Right ventricle myocardium superior (tissue), 1 donor: ENCODE measurements around the gene CHRM1. TPM values are rescaled to one million over a fixed set of nuclear protein-coding genes. Genes with fewer than 3 reads are reported as not detected.

Experiments used
- ATAC-seq: fragments of 200-7000 bp; cut with Tn5 transposase; one replicate; pipeline ENCODE4 v1.9.1; 2020; ENCODE audit warnings: mild to moderate bottlenecking; ENCODE audit not compliant: poor library complexity
- DNase-seq: peaks from one replicate; pipeline ENCODE4 v3.0.0-alpha.2; 2020
- intact Hi-C: fragments of 100-400 bp; cut with DNase I; formaldehyde crosslinking; loops from one replicate; pipeline ENCODE4 v1.11.2; 2022
- total RNA-seq: library from RNA; stranded (reverse); fragmentation: NEBNext Ultra II Directional; extraction: Animal tissue kit (Norgen Biotek cat#: 25700); gene quantifications from one replicate; pipeline ENCODE4 v1.2.1, GENCODE V29; 2021
- donor health status: DM: no; HTN: yes; CAD: no; lungs with severe emphysema.

Gene CHRM1
- total RNA-seq, 1 donor from 2014 or later: not detected

GRCh38 chr11:62928011-62928410, 6.8 kb upstream of the CHRM1 start:
- ATAC-seq: no peak
- intact Hi-C loops: no loop called here
- DNase-seq: no peak

- DNase-seq: no peak
- ATAC-seq: no peak
- intact Hi-C loops: no loop called here
Measured at GRCh38 chr11:62926680-62927455, 5.7 kb upstream of the CHRM1 start.

DNA sequence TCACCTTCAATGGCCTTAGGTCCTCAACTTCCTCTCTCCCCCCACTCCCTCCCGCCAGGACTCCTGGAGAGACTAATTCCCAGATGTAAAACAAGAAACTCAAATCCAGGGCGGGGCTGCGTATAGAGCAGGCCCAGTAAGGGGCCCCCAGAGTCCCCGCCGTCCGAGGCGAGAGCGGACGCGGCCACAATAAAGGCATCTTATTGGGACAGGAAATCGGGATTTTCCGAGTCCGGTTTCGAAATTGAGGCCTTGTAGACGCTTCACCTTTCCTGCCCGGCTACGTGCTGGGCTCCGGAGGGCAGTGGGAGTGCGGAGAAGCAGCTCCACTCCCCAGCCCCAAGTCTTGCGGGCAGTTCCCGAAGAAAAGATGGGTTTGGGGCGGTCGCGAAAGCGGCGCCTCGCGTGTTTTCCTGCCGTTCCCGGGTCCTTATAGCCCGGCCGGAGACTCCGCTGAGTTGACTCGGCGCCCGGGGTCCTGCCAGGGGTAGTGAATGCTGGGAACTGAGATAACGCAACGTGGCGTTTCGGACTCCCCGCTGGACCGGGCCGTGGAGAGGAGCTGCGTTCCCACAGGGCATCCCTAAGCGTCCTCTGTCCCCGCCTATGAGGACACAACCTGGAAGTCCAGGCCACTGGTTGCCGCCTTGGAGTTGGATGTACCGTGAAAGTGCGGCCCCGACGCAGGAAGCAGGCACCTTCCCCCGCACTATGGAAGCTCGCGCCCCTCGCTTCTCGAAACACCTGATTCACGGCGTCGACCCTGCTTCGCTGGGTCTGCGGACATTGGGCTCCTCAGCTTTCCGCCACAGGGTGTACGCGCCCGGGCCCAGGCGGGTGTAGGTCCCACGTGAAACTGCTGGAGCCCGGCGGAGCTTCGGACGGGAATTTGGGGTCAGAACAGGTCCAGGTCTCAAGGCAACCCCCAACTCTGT, 4.8 kb upstream of the CHRM1 start:
- peak; percentile 19 for ATAC-seq
- no peak for DNase-seq
- intact Hi-C loops: no loop called here

DNA sequence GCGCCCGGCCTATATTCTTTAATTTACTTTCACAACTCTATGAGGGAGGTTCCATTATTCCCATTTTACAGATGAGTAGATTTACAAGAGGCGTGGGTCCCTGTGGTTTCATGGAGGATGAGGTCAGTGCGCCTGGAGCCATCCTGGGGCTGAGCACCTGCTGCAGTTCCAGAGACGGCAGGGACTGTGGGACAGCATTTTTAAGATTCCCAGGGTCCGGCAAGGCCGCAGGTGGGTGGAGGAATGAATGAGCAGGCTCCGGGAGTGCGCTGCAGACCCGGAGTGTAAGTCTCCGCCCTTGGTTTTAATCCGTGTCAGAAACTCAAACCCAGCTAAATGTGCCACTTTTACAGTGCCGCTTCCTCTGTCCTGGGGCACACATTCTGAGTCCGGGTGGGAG, 4.1 kb upstream of the CHRM1 start:
- intact Hi-C loops: no loop called here
- no peak for ATAC-seq
- no peak for DNase-seq

DNA sequence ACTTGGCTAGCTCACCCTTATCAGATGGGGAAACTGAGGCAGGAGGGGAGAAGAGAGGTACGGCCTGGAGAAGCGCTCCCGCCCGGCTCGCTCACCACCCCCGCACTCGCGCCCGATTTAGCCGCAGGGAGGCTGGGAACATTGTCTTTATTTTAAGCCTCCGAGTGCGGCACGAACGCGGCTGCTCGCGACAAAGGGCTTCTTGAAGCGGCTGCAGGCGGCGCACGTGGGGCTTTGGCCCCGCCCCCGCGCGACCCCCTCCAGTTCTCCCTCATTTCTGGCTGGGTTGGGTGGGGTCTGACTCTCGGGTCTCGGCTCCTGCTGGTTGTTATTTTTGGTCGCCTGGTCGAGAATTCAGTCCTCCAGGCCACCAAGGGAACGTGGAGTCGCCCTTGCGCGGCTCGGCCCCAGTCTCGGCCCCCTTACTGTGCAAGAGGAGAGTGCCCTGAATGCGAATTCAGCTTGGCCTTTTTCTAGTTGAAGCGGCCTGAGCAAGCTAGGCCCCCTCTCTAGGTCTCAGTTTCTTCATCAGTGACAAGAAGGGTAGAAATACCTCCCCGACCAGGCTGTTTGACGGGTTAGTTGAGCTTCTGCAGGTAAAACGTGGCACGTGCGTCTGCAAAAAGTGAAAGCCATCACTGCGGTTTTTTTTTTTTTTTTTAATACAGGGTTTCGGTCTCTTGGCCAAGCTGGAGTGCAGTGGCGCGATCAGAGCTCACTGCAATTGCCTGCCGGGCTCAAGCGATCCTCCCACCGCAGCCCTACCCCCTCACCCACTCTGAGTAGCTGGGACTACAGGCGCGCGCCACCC, 2.6 kb upstream of the CHRM1 start:
- intact Hi-C loops: no loop called here
- DNase-seq: no peak
- no peak for ATAC-seq

DNA sequence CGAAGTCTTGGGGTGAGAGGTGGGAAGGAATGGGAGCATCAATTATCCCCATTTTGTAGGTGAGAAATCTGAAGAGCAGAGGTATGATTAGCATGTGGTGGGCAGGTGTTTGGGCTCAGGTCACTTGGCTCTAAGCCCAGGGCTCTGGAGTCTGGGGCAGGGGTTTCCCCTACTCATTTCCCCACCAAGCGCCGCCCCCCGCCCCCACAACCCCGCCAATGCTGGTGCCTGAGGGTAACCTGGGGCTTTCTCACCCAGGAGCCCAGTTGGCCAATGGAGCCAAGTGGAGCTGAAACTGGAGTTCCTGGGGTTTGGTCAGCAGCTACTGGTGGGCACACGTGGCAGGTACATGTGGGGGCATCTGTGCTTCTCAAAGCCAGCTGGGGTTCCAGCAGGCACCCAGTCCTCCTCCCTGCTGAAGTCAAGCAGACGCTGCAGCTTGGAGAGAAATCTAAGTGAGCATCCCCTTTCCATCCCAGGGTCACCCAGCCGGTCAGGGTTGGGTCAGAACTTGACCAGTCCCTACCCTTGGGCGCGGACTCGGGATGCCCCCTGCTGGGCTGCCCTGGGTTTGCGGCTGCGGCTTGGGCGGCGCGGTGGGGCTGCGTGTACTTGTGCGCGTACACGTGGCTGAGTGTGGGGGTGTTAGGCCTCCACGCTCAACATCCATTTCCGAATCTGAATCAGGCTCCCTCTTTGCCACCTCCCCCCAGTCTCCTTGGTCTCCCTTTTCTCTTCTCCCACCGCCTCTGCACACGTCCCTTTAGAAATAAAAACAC, 1.7 kb upstream of the CHRM1 start:
- ATAC-seq: no peak

DNA sequence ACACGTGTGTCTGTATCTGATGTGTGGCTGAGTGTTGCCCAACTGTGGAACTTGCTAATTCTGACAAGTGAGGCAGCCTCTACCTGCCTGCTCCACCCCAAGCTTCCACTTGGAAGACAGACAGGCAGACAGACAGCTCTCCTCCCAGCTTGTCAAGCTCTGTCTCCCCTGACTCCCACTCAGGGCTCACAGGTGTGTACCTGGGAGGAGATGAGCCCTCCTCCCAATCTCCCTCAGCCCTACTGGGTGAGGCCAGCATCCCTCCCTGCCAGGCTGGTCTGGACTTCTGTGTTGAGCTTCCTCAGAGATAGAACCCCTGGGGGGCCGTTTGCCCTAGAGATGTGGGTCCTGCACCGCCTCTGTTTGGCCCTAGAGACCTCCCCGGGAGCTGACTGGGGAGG, 1.0 kb upstream of the CHRM1 start:
- DNase-seq: no peak
- intact Hi-C loops: no loop called here
- ATAC-seq: no peak

More for the DNA sequence above, 1.7 kb upstream of the CHRM1 start:
- intact Hi-C loops: no loop called here
- DNase-seq: no peak

GRCh38 chr11:62921573-62922188, 518 bp upstream of the CHRM1 start:
- ATAC-seq: no peak
- no peak for DNase-seq
- intact Hi-C loops: no loop called here

- intact Hi-C loops: no loop called here
- DNase-seq: no peak
- no peak for ATAC-seq
Measured at GRCh38 chr11:62919898-62920640, 1.1 kb downstream of the CHRM1 start.

DNA sequence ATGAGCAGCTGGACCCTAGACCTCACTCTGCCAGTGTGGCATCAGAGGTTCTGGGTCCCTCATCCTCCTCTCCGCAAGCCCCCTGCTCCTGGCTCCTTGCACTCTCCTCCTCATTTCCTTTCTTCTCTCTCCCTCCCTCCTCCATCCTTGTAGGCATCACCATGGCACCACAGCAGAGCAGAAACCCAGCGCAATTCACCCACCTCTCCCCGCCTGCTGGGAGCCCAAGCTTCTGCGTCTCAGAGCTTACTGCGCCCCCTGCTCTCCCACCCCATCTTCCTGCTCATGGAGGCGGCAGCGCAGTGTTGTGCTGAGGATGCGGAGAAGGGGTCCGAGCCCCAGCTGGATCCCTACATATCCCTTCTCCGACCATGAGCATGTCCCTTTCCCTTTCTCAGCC, 1.7 kb downstream of the CHRM1 start:
- ATAC-seq (no peak), DNase-seq (no peak)
- intact Hi-C loops: no loop called here

DNA sequence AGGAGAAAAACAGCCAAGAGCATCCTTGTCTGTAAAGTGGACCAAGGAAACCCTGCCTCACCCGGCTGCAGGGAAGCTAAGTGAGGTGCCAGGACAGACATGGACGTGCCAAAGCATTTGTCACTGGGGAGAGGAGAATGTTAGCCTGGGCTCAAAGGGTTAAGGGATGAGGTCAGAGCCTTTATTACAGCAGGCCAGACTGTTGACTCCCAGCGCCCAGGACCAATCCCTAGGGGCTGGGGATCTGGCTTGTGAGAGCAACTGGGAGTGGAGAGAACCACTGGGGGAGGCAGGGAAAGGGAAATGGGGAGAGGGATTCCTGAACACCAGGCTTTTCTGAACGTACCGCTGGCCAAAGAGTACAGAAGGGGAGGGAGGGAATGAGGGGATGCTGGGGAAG, 2.6 kb downstream of the CHRM1 start:
- no peak for DNase-seq

GRCh38 chr11:62917906-62918502, 3.2 kb downstream of the CHRM1 start:
- DNase-seq (no peak), ATAC-seq (no peak)
- intact Hi-C loops: no loop called here

More for the DNA sequence above, 2.6 kb downstream of the CHRM1 start:
- intact Hi-C loops: no loop called here
- no peak for ATAC-seq

- intact Hi-C loops: no loop called here
- no peak for DNase-seq
- ATAC-seq: no peak
Measured at GRCh38 chr11:62914416-62914815, 6.7 kb downstream of the CHRM1 start.

GRCh38 chr11:62912268-62912667, 8.9 kb downstream of the CHRM1 start:
- intact Hi-C loops: no loop called here
- DNase-seq (no peak), ATAC-seq (no peak)

GRCh38 chr11:62911137-62912130, 9.7 kb downstream of the CHRM1 start:
- intact Hi-C loops: no loop called here
- ATAC-seq: no peak

More at GRCh38 chr11:62911137-62912130, 9.7 kb downstream of the CHRM1 start:
- no peak for DNase-seq
